IPS-15b (cell line): ENCODE data around the gene ARHGAP22.

Experiments
- H3K27me3 ChIP-seq: one replicate; pipeline ENCODE4 v1.6.1; 2013; ENCODE audit warnings: low read length; ENCODE audit not compliant: control insufficient read depth, insufficient read depth
- H3K36me3 ChIP-seq: one replicate; pipeline ENCODE4 v1.6.1; 2013; ENCODE audit warnings: low read length; ENCODE audit not compliant: control insufficient read depth, insufficient read depth
- H3K4me1 ChIP-seq: one replicate; pipeline ENCODE4 v1.6.1; 2013; ENCODE audit warnings: mild to moderate bottlenecking, low read length; ENCODE audit not compliant: control insufficient read depth, insufficient read depth
- H3K4me3 ChIP-seq: one replicate; pipeline ENCODE4 v1.5.1; 2013; ENCODE audit warnings: low read depth, low read length
- H3K9ac ChIP-seq: one replicate; pipeline ENCODE4 v1.6.1; 2013; ENCODE audit warnings: low read depth, mild to moderate bottlenecking, low read length
- H3K9me3 ChIP-seq: one replicate; pipeline ENCODE4 v1.6.1; 2013; ENCODE audit warnings: mild to moderate bottlenecking, low read length; ENCODE audit not compliant: control insufficient read depth, insufficient read depth

Gene ARHGAP22

GRCh38 chr10:48478980-48479811 lies 125.7 kb downstream of the ARHGAP22 start:
- Histone ChIP-seq H3K9me3 (no peaks in the 10 kb centered on the region), H3K4me1 (no peaks in the 10 kb centered on the region), H3K4me3 (no peak overlapping the region), H3K36me3 (no peaks in the 10 kb centered on the region), H3K27me3 (no peaks in the 10 kb centered on the region), H3K9ac (no peak overlapping the region)

DNA sequence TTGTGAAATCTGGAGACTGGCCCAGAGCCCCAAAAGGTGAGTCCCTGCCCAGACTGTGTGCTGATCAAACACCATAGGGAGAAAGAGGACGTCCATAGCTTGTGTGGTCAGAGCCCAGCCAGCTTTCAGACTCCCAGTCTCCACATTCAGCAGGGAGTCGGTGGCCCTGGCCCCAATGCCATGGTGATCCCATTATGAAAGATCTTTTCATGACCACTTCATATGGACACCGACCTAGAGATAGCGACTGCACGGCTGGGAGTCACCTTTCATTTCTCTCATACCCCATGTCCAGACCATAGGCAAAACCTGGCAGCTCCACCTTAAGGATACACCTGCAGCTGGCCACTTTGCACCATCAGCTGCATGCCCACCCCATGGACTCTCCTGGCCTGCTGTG lies 126.4 kb downstream of the ARHGAP22 start:
- H3K9ac ChIP-seq, result no peak overlapping the region
- no peaks in the 10 kb centered on the region for H3K9me3 ChIP-seq
- no peak overlapping the region for H3K4me3 ChIP-seq
- no peaks in the 10 kb centered on the region for H3K27me3 ChIP-seq
- no peaks in the 10 kb centered on the region for H3K4me1 ChIP-seq
- no peaks in the 10 kb centered on the region for H3K36me3 ChIP-seq

GRCh38 chr10:48477616-48478015 lies 127.3 kb downstream of the ARHGAP22 start:
- H3K4me1 ChIP-seq, result no peaks in the 10 kb centered on the region
- H3K4me3 ChIP-seq, result no peak overlapping the region
- no peaks in the 10 kb centered on the region for H3K9me3 ChIP-seq
- H3K27me3 ChIP-seq, result no peaks in the 10 kb centered on the region
- no peak overlapping the region for H3K9ac ChIP-seq
- no peaks in the 10 kb centered on the region for H3K36me3 ChIP-seq

- no peaks in the 10 kb centered on the region for H3K9me3 ChIP-seq
- H3K36me3 ChIP-seq, result no peaks in the 10 kb centered on the region
- no peaks in the 10 kb centered on the region for H3K27me3 ChIP-seq
- H3K9ac ChIP-seq, result no peak overlapping the region
- H3K4me3 ChIP-seq, result no peak overlapping the region
- H3K4me1 ChIP-seq, result no peaks in the 10 kb centered on the region
These were observed 127.7 kb downstream of the ARHGAP22 start for GRCh38 chr10:48477141-48477540.

- H3K9me3 ChIP-seq, result no peaks in the 10 kb centered on the region
- no peak overlapping the region for H3K9ac ChIP-seq
- H3K4me3 ChIP-seq, result no peak overlapping the region
- no peaks in the 10 kb centered on the region for H3K36me3 ChIP-seq
- H3K4me1 ChIP-seq, result no peaks in the 10 kb centered on the region
- no peaks in the 10 kb centered on the region for H3K27me3 ChIP-seq
These were observed 128.4 kb downstream of the ARHGAP22 start for GRCh38 chr10:48476279-48476982.

DNA sequence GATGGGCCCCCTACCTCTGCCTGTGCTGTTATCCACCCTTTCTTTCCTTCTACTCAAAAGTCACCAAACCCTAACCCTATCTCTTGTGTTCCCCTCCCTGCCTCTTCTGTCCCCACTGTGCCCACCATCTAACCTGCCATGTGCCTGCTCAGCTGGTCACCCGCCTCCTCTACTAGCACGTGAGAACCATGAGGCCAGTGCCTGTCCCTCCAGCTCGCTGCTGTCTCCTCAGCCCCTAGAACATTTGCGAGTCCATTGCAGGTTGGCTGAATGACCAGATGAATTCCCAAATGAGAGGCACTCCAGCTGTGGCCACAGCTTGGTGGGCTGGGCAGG lies 129.0 kb downstream of the ARHGAP22 start:
- Histone ChIP-seq H3K9ac (no peak overlapping the region), H3K4me1 (no peaks in the 10 kb centered on the region), H3K36me3 (no peaks in the 10 kb centered on the region), H3K4me3 (no peak overlapping the region), H3K27me3 (no peaks in the 10 kb centered on the region), H3K9me3 (no peaks in the 10 kb centered on the region)

DNA sequence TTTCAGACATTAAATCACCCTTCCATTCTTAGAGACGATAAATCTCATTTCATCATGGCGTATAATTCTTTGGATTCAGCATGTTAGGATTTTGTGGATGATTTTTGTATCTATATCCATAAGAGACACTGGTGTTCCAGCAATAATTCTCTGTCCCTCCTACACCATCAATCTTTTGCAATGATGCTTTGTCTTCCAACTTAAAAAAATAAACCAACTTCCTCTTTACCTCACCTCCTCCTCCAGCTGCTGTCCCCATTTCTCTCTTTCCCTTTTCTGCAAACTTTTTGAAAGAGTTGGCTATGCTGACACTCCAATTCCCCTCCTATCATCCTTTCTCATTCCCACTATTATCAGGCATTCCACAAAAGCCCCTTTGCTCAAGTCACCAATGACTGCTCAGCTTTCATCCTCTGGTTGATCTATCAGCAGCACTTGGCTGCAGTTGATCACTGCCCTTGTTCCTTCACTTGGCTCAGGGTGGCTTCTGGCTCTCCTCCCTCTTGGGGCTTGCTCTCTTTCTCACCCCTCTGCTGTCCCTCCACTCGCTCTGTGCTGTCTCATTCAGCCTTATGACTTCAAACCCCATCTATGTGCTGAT lies 130.0 kb downstream of the ARHGAP22 start:
- no peak overlapping the region for H3K4me3 ChIP-seq
- H3K9me3 ChIP-seq, result no peaks in the 10 kb centered on the region
- no peaks in the 10 kb centered on the region for H3K36me3 ChIP-seq
- H3K4me1 ChIP-seq, result no peaks in the 10 kb centered on the region
- no peak overlapping the region for H3K9ac ChIP-seq
- H3K27me3 ChIP-seq, result no peaks in the 10 kb centered on the region

GRCh38 chr10:48473704-48474103 lies 131.2 kb downstream of the ARHGAP22 start:
- Histone ChIP-seq H3K9me3 (no peaks in the 10 kb centered on the region), H3K4me3 (no peak overlapping the region), H3K27me3 (no peaks in the 10 kb centered on the region), H3K9ac (no peak overlapping the region), H3K4me1 (no peaks in the 10 kb centered on the region), H3K36me3 (peaks cover 3% of the 10 kb centered on the region)

DNA sequence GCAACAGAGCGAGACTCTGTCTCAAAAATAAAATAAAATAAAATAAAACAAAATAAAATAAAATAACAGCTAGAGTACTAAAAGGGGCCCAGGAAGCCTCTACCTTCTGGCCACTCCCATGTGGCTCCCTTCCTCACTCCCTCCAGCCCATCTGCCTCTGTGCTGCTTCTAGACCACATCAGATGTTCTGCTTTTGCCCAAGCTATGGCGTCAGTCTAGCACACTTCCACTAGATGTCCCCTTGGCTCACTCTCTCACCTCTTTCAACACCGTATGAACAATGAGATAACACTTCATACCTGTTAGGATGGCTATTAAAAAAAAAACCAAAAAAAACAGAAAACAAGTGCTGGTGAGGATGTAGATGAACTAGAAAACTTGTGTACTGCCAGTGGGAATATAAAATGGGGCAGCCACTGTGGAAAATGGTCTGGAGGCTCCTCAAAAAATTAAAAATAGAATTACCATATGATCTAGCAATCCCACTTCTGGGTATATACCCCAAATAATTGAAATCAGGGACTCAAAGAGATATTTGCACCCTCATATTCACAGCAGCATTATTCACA lies 132.3 kb downstream of the ARHGAP22 start:
- H3K36me3 ChIP-seq, result peaks cover 3% of the 10 kb centered on the region
- H3K9me3 ChIP-seq, result no peaks in the 10 kb centered on the region
- no peak overlapping the region for H3K4me3 ChIP-seq
- no peaks in the 10 kb centered on the region for H3K4me1 ChIP-seq
- H3K9ac ChIP-seq, result no peak overlapping the region
- no peaks in the 10 kb centered on the region for H3K27me3 ChIP-seq

DNA sequence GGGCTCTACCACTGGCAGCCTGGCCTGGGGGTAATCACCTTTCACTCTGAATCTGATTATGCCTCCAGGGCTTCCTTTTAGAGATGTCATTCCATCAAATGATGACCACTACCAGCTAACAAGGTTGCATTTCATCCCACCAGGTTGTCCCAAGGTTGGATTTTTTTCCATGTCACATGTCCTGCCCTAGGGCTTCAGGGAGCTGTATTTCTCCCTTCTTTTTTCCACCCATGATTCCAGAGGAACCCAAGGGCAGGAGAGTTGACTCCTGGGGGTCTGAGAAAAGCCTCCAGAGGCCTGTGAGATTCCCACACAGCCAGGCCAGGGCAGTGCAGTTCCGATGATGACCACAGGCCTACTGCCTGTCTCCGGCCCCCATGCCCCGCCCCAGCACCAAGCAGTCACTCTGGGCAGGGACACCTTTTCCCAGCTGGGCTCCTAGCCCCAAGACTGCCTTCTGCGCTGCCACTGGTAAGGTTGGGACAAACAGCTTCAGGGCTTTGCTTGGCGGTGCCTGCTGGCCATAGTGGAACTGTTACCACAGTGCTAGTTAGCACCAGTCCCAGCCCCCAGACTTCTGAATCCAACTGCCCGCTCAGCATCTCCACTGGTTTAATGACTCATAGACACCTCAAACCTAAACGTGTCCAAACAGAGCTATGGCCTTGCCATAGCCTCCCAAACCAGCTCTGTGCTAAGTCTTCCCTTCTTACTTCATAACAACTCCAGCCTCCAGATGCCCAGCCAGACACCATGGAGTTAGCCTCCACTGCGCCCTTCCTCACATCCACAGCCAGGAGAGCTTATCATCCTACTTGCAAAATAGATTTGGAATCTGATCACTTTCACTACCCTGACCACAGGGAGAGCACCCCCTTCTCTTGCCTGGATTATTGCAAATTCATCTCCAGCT lies 133.7 kb downstream of the ARHGAP22 start:
- peaks cover 7% of the 10 kb centered on the region for H3K27me3 ChIP-seq
- no peak overlapping the region for H3K4me3 ChIP-seq
- no peaks in the 10 kb centered on the region for H3K4me1 ChIP-seq
- no peaks in the 10 kb centered on the region for H3K9me3 ChIP-seq
- H3K36me3 ChIP-seq, result peaks cover 3% of the 10 kb centered on the region
- no peak overlapping the region for H3K9ac ChIP-seq
